Stimulated activated CD8-positive, alpha-beta memory T cell treated with anti-CD3 and anti-CD28 coated beads, Interleukin-4, amount 100 ng/mL, for 1 hour (primary cell): ENCODE data around the gene CDH4.

Source experiments
- DNase-seq, 2 donors: peaks; one replicate each; pipeline ENCODE4 v3.0.0-alpha.2; 2020; ENCODE audit warnings: low read depth in 2 of 2, low spot score in 1 of 2

CDH4 gene

GRCh38 chr20:61810066-61810737, 558.1 kb downstream of the CDH4 start:
- no peak for DNase-seq

GRCh38 chr20:61810738-61811135, 558.7 kb downstream of the CDH4 start:
- no peak for DNase-seq

- DNase-seq = no peak
These were observed 559.1 kb downstream of the CDH4 start for GRCh38 chr20:61811166-61811565.

- DNase-seq = no peak
These were observed 560.2 kb downstream of the CDH4 start for GRCh38 chr20:61812121-61812844.

- no peak for DNase-seq
These were observed 560.9 kb downstream of the CDH4 start for GRCh38 chr20:61812845-61813485.

- DNase-seq = no peak
These were observed 561.7 kb downstream of the CDH4 start for GRCh38 chr20:61813791-61814190.

- no peak for DNase-seq
These were observed 562.2 kb downstream of the CDH4 start for GRCh38 chr20:61814244-61814643.

- DNase-seq = no peak
These were observed 562.7 kb downstream of the CDH4 start for GRCh38 chr20:61814726-61815125.

GRCh38 chr20:61815176-61815575, 563.1 kb downstream of the CDH4 start:
- no peak for DNase-seq

GRCh38 chr20:61815678-61816077, 563.6 kb downstream of the CDH4 start:
- DNase-seq = no peak

- no peak for DNase-seq
These were observed 564.8 kb downstream of the CDH4 start for GRCh38 chr20:61816606-61817460.

GRCh38 chr20:61817575-61817974, 565.5 kb downstream of the CDH4 start:
- DNase-seq = no peak

GRCh38 chr20:61818746-61819573, 566.9 kb downstream of the CDH4 start:
- no peak for DNase-seq

- no peak for DNase-seq
These were observed 567.4 kb downstream of the CDH4 start for GRCh38 chr20:61819574-61819846.

GRCh38 chr20:61819921-61820825, 568.1 kb downstream of the CDH4 start:
- DNase-seq = no peak

GRCh38 chr20:61821735-61822134, 569.7 kb downstream of the CDH4 start:
- no peak for DNase-seq

GRCh38 chr20:61822396-61822795, 570.3 kb downstream of the CDH4 start:
- no peak for DNase-seq

- DNase-seq = no peak
These were observed 571.2 kb downstream of the CDH4 start for GRCh38 chr20:61823242-61823641.

GRCh38 chr20:61828891-61829290, 576.8 kb downstream of the CDH4 start:
- DNase-seq = no peak

- no peak for DNase-seq
These were observed 577.5 kb downstream of the CDH4 start for GRCh38 chr20:61829526-61829925.
